22Rv1 (cell line): ENCODE results near the gene CNTFR.

Source experiments
- ZFX ChIP-seq: fragments of 450-650 bp; IDR thresholded peaks from 2 replicates; pipeline ENCODE4 v1.6.1; 2017; ENCODE audit warnings: antibody characterized with exemption, borderline replicate concordance
- TF ChIP-seq, protein P1 (sequence below): fragments of 450-650 bp; IDR thresholded peaks from 2 replicates; pipeline ENCODE4 v1.5.1; 2017; ENCODE audit warnings: mild to moderate bottlenecking

DNA sequence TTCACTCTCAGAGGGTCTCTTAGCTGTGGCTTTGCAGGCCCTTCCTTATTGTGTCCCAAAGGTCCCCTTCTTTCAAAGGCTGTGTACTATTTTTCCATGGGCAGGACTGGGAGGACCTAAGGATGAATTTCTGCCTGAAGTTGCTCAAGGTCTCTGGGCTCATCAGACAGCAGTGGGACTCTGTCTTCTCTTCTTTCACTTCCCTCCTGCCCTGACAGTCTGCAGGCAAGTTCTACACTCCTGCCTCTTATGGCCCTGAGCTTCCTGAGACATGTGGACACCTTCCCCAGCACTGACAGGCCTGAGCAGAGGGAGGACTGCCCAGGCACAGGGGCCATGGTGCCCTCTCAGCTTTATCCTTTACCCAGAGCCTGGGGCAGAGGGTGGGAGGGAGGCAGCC lies 81.6 kb downstream of the CNTFR start:
- TF ChIP-seq, protein P1, sequence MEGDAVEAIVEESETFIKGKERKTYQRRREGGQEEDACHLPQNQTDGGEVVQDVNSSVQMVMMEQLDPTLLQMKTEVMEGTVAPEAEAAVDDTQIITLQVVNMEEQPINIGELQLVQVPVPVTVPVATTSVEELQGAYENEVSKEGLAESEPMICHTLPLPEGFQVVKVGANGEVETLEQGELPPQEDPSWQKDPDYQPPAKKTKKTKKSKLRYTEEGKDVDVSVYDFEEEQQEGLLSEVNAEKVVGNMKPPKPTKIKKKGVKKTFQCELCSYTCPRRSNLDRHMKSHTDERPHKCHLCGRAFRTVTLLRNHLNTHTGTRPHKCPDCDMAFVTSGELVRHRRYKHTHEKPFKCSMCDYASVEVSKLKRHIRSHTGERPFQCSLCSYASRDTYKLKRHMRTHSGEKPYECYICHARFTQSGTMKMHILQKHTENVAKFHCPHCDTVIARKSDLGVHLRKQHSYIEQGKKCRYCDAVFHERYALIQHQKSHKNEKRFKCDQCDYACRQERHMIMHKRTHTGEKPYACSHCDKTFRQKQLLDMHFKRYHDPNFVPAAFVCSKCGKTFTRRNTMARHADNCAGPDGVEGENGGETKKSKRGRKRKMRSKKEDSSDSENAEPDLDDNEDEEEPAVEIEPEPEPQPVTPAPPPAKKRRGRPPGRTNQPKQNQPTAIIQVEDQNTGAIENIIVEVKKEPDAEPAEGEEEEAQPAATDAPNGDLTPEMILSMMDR = no peak
- no peak for TF ChIP-seq ZFX
